Astrocyte (in vitro differentiated cells and primary cell): Measurements from ENCODE around the gene GSS. TPM values are rescaled to one million over a fixed set of nuclear protein-coding genes. Genes with fewer than 3 reads are reported as not detected.

Experiments
- DNase-seq: peaks from one replicate; pipeline ENCODE4 v3.0.0-alpha.2; 2010; ENCODE audit warnings: low read depth
- FAIRE-seq: peaks from 2 replicates; lab custom pipeline; 2011; peaks lifted over from hg19 to GRCh38; lab: Jason Lieb, UNC
- H2AFZ ChIP-seq: 2 replicates; pipeline ENCODE4 v1.6.0; 2012; ENCODE audit warnings: low read depth, low read length, inconsistent platforms
- H3K27ac ChIP-seq: 2 replicates; pipeline ENCODE4 v1.5.1; 2011; ENCODE audit warnings: low read depth, low read length, inconsistent platforms
- H3K27me3 ChIP-seq: 2 replicates; pipeline ENCODE4 v1.6.0; 2011; ENCODE audit warnings: low read length, inconsistent platforms; ENCODE audit not compliant: insufficient read depth
- H3K36me3 ChIP-seq: 2 replicates; pipeline ENCODE4 v1.5.1; 2011; ENCODE audit warnings: low read length, inconsistent platforms; ENCODE audit not compliant: insufficient read depth
- H3K4me1 ChIP-seq: 2 replicates; pipeline ENCODE4 v1.5.1; 2011; ENCODE audit warnings: low read length, inconsistent platforms; ENCODE audit not compliant: insufficient read depth
- H3K4me2 ChIP-seq: 2 replicates; pipeline ENCODE4 v1.6.0; 2012; ENCODE audit warnings: low read length, inconsistent platforms
- H3K4me3 ChIP-seq: 2 replicates; pipeline ENCODE4 v1.5.1; 2011; ENCODE audit warnings: low read depth, mild to moderate bottlenecking, low read length, inconsistent platforms; ENCODE audit not compliant: insufficient read depth
- H3K79me2 ChIP-seq: 2 replicates; pipeline ENCODE4 v1.6.0; 2012; ENCODE audit warnings: mild to moderate bottlenecking, low read length, inconsistent platforms; ENCODE audit not compliant: insufficient read depth
- H3K9ac ChIP-seq: 2 replicates; pipeline ENCODE4 v1.6.0; 2012; ENCODE audit warnings: mild to moderate bottlenecking, low read length, inconsistent platforms
- H3K9me3 ChIP-seq: 2 replicates; pipeline ENCODE4 v1.5.1; 2012; ENCODE audit warnings: low read depth, mild to moderate bottlenecking, low read length, inconsistent platforms; ENCODE audit not compliant: insufficient read depth
- H4K20me1 ChIP-seq: 2 replicates; pipeline ENCODE4 v1.6.0; 2012; ENCODE audit warnings: low read length, inconsistent platforms; ENCODE audit not compliant: insufficient read depth
- H3K27ac Mint-ChIP-seq: one replicate; pipeline ENCODE4 v1.8.0; 2021; ENCODE audit warnings: mild to moderate bottlenecking, mixed read lengths; ENCODE audit not compliant: unreplicated experiment
- H3K27me3 Mint-ChIP-seq: one replicate; pipeline ENCODE4 v1.8.0; 2021; ENCODE audit warnings: low read depth, mixed read lengths; ENCODE audit not compliant: unreplicated experiment
- H3K36me3 Mint-ChIP-seq: one replicate; pipeline ENCODE4 v1.8.0; 2021; ENCODE audit warnings: low read depth, mixed read lengths; ENCODE audit not compliant: unreplicated experiment
- H3K4me1 Mint-ChIP-seq: one replicate; pipeline ENCODE4 v1.8.0; 2021; ENCODE audit warnings: low read depth, mixed read lengths; ENCODE audit not compliant: unreplicated experiment
- H3K4me3 Mint-ChIP-seq: one replicate; pipeline ENCODE4 v1.8.0; 2021; ENCODE audit warnings: mild to moderate bottlenecking, moderate library complexity, mixed read lengths; ENCODE audit not compliant: unreplicated experiment
- H3K9me3 Mint-ChIP-seq: one replicate; pipeline ENCODE4 v1.8.0; 2021; ENCODE audit warnings: mild to moderate bottlenecking, mixed read lengths; ENCODE audit not compliant: unreplicated experiment
- EZH2 ChIP-seq: IDR thresholded peaks from 2 replicates; pipeline ENCODE4 v1.6.1; 2012; ENCODE audit warnings: mild to moderate bottlenecking, low read length, inconsistent platforms; ENCODE audit not compliant: insufficient read depth
- total RNA-seq: library from RNA; stranded (reverse); gene quantifications from 2 replicates; pipeline ENCODE4 v1.2.1, GENCODE V29; 2021
- TF ChIP-seq, protein P1 (sequence below): IDR thresholded peaks from 2 replicates; pipeline ENCODE4 v1.5.1; 2011; ENCODE audit warnings: low read depth, mild to moderate bottlenecking, inconsistent platforms, low read length, moderate library complexity; ENCODE audit not compliant: insufficient read depth

Gene GSS
- total RNA-seq, 1 donor from 2014 or later = 44.6 TPM

DNA sequence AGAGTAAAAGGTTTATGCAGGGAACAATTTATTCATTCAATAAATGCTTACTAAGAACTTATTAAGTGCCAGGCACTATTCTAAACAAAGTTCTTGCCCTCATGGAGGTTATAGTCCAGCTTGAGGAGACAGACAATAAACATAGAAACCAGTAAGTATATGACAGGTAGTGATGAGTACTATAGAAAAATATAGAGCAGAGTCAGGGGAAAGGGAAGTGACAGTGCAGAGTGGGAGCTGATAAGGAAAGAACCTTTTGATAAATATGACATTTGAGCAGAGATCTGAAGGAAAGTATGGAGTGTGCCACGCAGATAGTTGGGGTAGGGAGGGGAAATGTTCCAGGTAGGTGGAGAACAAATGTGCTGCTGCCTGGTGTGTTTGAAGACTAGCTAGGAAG lies 67.1 kb downstream of the GSS start:
- H3K36me3 Mint-ChIP-seq = no peaks in the 10 kb centered on the region

DNA sequence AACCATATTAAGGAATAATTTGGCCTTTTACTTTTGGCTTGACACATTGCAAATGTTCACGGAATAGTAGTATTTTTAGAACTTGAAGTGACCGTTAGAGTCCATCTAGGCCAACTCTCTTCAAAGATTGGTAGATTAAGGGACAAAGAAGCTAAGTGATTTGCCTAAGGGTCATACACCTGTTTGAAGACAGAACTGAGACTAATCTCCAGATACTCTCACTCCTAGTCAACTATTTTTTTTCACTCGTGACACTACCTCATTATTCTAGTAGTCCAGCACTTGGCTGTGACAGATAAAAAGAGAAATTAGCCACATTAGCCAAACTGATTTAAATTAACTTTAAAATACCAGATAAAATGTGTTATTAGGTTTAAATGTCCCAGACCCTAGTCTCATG lies 68.6 kb downstream of the GSS start:
- Histone ChIP-seq H3K4me1 (no peaks in the 10 kb centered on the region), H2AFZ (no peak overlapping the region), H3K27me3 (no peaks in the 10 kb centered on the region), H4K20me1 (no peaks in the 10 kb centered on the region), H3K36me3 (no peaks in the 10 kb centered on the region), H3K4me2 (no peak overlapping the region), H3K79me2 (no peaks in the 10 kb centered on the region), H3K9me3 (no peaks in the 10 kb centered on the region), H3K27ac (no peak overlapping the region), H3K4me3 (no peak overlapping the region), H3K9ac (no peak overlapping the region)
- FAIRE-seq (no peak), DNase-seq (no peak)
- Mint-ChIP-seq H3K27ac (no peak overlapping the region), H3K27me3 (no peaks in the 10 kb centered on the region), H3K36me3 (no peaks in the 10 kb centered on the region), H3K4me1 (peaks cover 1% of the 10 kb centered on the region), H3K9me3 (no peaks in the 10 kb centered on the region), H3K4me3 (no peak overlapping the region)
- no peak for TF ChIP-seq EZH2
- TF ChIP-seq, protein P1, sequence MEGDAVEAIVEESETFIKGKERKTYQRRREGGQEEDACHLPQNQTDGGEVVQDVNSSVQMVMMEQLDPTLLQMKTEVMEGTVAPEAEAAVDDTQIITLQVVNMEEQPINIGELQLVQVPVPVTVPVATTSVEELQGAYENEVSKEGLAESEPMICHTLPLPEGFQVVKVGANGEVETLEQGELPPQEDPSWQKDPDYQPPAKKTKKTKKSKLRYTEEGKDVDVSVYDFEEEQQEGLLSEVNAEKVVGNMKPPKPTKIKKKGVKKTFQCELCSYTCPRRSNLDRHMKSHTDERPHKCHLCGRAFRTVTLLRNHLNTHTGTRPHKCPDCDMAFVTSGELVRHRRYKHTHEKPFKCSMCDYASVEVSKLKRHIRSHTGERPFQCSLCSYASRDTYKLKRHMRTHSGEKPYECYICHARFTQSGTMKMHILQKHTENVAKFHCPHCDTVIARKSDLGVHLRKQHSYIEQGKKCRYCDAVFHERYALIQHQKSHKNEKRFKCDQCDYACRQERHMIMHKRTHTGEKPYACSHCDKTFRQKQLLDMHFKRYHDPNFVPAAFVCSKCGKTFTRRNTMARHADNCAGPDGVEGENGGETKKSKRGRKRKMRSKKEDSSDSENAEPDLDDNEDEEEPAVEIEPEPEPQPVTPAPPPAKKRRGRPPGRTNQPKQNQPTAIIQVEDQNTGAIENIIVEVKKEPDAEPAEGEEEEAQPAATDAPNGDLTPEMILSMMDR = no peak

More for the DNA sequence above, 67.1 kb downstream of the GSS start:
- H3K9me3 ChIP-seq = no peaks in the 10 kb centered on the region
- H3K27ac Mint-ChIP-seq = no peak overlapping the region
- H3K36me3 ChIP-seq = no peaks in the 10 kb centered on the region
- no peaks in the 10 kb centered on the region for H3K27me3 Mint-ChIP-seq
- no peak overlapping the region for H2AFZ ChIP-seq
- no peaks in the 10 kb centered on the region for H4K20me1 ChIP-seq
- no peak overlapping the region for H3K4me2 ChIP-seq
- TF ChIP-seq, protein P1 = no peak
- no peak for TF ChIP-seq EZH2
- peaks cover 1% of the 10 kb centered on the region for H3K4me1 Mint-ChIP-seq
- H3K4me3 ChIP-seq = no peak overlapping the region
- H3K27ac ChIP-seq = no peak overlapping the region
- no peak overlapping the region for H3K9ac ChIP-seq
- H3K9me3 Mint-ChIP-seq = no peaks in the 10 kb centered on the region
- FAIRE-seq (no peak), DNase-seq (no peak)
- H3K4me1 ChIP-seq = no peaks in the 10 kb centered on the region
- H3K79me2 ChIP-seq = no peaks in the 10 kb centered on the region
- H3K4me3 Mint-ChIP-seq = no peak overlapping the region
- H3K27me3 ChIP-seq = no peaks in the 10 kb centered on the region

DNA sequence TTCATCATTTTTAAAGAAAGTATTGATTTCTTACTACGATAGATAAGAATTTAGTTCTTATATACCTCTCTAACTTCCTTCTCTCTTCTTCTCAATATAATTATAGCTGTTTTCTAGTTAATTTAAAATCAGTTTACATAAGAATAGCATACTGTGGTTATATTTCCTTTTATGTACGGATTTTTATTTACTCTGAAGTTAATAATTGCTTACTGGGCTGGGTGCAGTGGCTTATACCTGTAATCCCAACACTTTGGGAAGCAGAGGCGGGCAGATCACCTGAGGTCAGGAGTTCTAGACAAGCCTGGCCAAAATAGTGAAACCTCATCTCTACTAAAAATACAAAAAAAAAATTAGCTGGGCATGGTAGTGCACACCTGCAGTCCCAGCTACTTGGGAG lies 69.5 kb downstream of the GSS start:
- no peaks in the 10 kb centered on the region for H3K27me3 Mint-ChIP-seq
- Histone ChIP-seq H2AFZ (no peak overlapping the region), H3K4me3 (no peak overlapping the region), H3K4me1 (no peaks in the 10 kb centered on the region), H3K79me2 (no peaks in the 10 kb centered on the region), H3K9ac (no peak overlapping the region), H3K9me3 (no peaks in the 10 kb centered on the region), H4K20me1 (no peaks in the 10 kb centered on the region), H3K36me3 (no peaks in the 10 kb centered on the region), H3K27me3 (no peaks in the 10 kb centered on the region), H3K4me2 (no peak overlapping the region), H3K27ac (no peak overlapping the region)
- H3K27ac Mint-ChIP-seq = no peak overlapping the region
- no peaks in the 10 kb centered on the region for H3K9me3 Mint-ChIP-seq
- H3K36me3 Mint-ChIP-seq = no peaks in the 10 kb centered on the region
- H3K4me1 Mint-ChIP-seq = no peaks in the 10 kb centered on the region
- FAIRE-seq = no peak
- TF ChIP-seq, protein P1 = no peak
- TF ChIP-seq EZH2 = no peak
- no peak overlapping the region for H3K4me3 Mint-ChIP-seq
- DNase-seq = no peak
